Measurements from ENCODE around the gene TRIM39.

GRCh38 chr6:30323806-30324205, 2.9 kb upstream of the TRIM39 start:
- no peak for TF ChIP-seq NR2C2 (CRISPR knock-in tag; IDR thresholded peaks at IDR 0.05)
- no peak for TF ChIP-seq CTCF (IDR thresholded peaks at IDR 0.05)
- no peak for TF ChIP-seq ZNF138 (CRISPR knock-in tag; conservative IDR thresholded peaks at IDR 0.05)
- no peak for TF ChIP-seq ETV6 (CRISPR knock-in tag; IDR thresholded peaks at IDR 0.05)
- no peak for TF ChIP-seq E2F1 (CRISPR knock-in tag; IDR thresholded peaks at IDR 0.05)
- TF ChIP-seq FOXJ3 (CRISPR knock-in tag; IDR thresholded peaks at IDR 0.05; ENCODE audit: borderline replicate concordance): no peak
- no peak for TF ChIP-seq TEAD4 (CRISPR knock-in tag; IDR thresholded peaks at IDR 0.05)
- no peak for TF ChIP-seq ZNF425 (CRISPR knock-in tag; conservative IDR thresholded peaks at IDR 0.05)
